WTC11 (cell line): ENCODE data around the gene GALNT7.

ENCODE experiments used
- ATF2 ChIP-seq: sonication (generic); formaldehyde crosslinking; IDR thresholded peaks from 2 replicates; pipeline ENCODE4 v1.8.1; 2022; ENCODE audit warnings: low read depth, missing genetic modification reagents, borderline replicate concordance
- CREB1 ChIP-seq: sonication (generic); formaldehyde crosslinking; IDR thresholded peaks from 2 replicates; pipeline ENCODE4 v1.8.0; 2023; ENCODE audit warnings: mild to moderate bottlenecking, missing genetic modification reagents
- CTCF ChIP-seq: fragments of 200-600 bp; IDR thresholded peaks from 2 replicates; pipeline ENCODE4 v1.8.0; 2022; ENCODE audit warnings: antibody characterized with exemption
- FOXP1 ChIP-seq: sonication (generic); formaldehyde crosslinking; IDR thresholded peaks from 2 replicates; pipeline ENCODE4 v1.8.0; 2022; ENCODE audit warnings: missing genetic modification reagents, mild to moderate bottlenecking, moderate library complexity, borderline replicate concordance
- FOXP4 ChIP-seq: sonication (generic); formaldehyde crosslinking; IDR thresholded peaks from 2 replicates; pipeline ENCODE4 v1.8.0; 2022; ENCODE audit warnings: mild to moderate bottlenecking, missing genetic modification reagents
- GABPB1 ChIP-seq: sonication (generic); formaldehyde crosslinking; IDR thresholded peaks from 2 replicates; pipeline ENCODE4 v1.8.1; 2023; ENCODE audit warnings: mild to moderate bottlenecking, missing genetic modification reagents
- RELA ChIP-seq: sonication (generic); formaldehyde crosslinking; IDR thresholded peaks from 2 replicates; pipeline ENCODE4 v1.8.1; 2022; ENCODE audit warnings: missing genetic modification reagents, mild to moderate bottlenecking, borderline replicate concordance
- SMAD4 ChIP-seq: sonication (generic); formaldehyde crosslinking; IDR thresholded peaks from 2 replicates; pipeline ENCODE4 v1.8.0; 2022; ENCODE audit warnings: mild to moderate bottlenecking, missing genetic modification reagents
- STAT6 ChIP-seq: sonication (generic); formaldehyde crosslinking; conservative IDR thresholded peaks from 2 replicates; pipeline ENCODE4 v1.8.1; 2023; ENCODE audit warnings: mild to moderate bottlenecking, low read depth, missing genetic modification reagents, moderate library complexity
- ZNF263 ChIP-seq: sonication (generic); formaldehyde crosslinking; IDR thresholded peaks from 2 replicates; pipeline ENCODE4 v1.8.1; 2022; ENCODE audit warnings: low read depth, mild to moderate bottlenecking, moderate library complexity, missing genetic modification reagents

- TF ChIP-seq CTCF (no peak), ATF2 (CRISPR knock-in tag) (no peak), ZNF263 (CRISPR knock-in tag) (no peak), FOXP1 (no peak), GABPB1 (no peak), SMAD4 (no peak), RELA (no peak), CREB1 (CRISPR knock-in tag) (no peak), FOXP4 (CRISPR knock-in tag) (no peak), STAT6 (no peak)
Measured at GRCh38 chr4:173273941-173274340, 105.3 kb downstream of the GALNT7 start.
